ENCODE results near the gene TRNP1. TPM values are rescaled to one million over a fixed set of nuclear protein-coding genes. Genes with fewer than 3 reads are reported as not detected.

The TRNP1 gene
- polyA plus RNA-seq, 1 donor from 2014 or later: 11.0 TPM

GRCh38 chr1:26960625-26960966, 32.9 kb upstream of the TRNP1 start:
- H3F3A ChIP-seq (ENCODE audit: insufficient read depth, low read length, poor library complexity, severe bottlenecking): no peaks in the 10 kb centered on the region
- H3K9me2 ChIP-seq (ENCODE audit: insufficient read depth, low read length): no peaks in the 10 kb centered on the region
- no peak overlapping the region for H2AFZ ChIP-seq (ENCODE audit: low read depth, low read length)
- no peaks in the 10 kb centered on the region for H3K36me3 ChIP-seq (ENCODE audit: insufficient read depth, low read length)
- no peak overlapping the region for H3K27ac ChIP-seq (ENCODE audit: low read length)
- peak overlapping the region; percentile 66 for H3K4me3 ChIP-seq (ENCODE audit: low read length)
- no peak overlapping the region for H3K4me2 ChIP-seq (ENCODE audit: low read length)
- H3K9ac ChIP-seq (ENCODE audit: low read length): no peak overlapping the region
- no peaks in the 10 kb centered on the region for H3K79me2 ChIP-seq (replicated peaks; ENCODE audit: insufficient read depth, low read length)
- no peak for TF ChIP-seq RAD21 (conservative IDR thresholded peaks at IDR 0.05)
- no peak for TF ChIP-seq CTCF (IDR thresholded peaks at IDR 0.05; ENCODE audit: poor library complexity, severe bottlenecking)
- TF ChIP-seq SMC3 (conservative IDR thresholded peaks at IDR 0.05; ENCODE audit: poor library complexity): no peak
- TF ChIP-seq EP300 (conservative IDR thresholded peaks at IDR 0.05; ENCODE audit: poor library complexity, severe bottlenecking): no peak
- TF ChIP-seq EZH2 (IDR thresholded peaks at IDR 0.05; ENCODE audit: borderline replicate concordance, insufficient read depth, low read length, poor library complexity, severe bottlenecking): no peak
- TF ChIP-seq TAF1 (IDR thresholded peaks at IDR 0.05; ENCODE audit: low read depth): no peak
- TF ChIP-seq POLR2AphosphoS5 (IDR thresholded peaks at IDR 0.05): no peak
- no peak for TF ChIP-seq REST (IDR thresholded peaks at IDR 0.05; ENCODE audit: borderline replicate concordance)
- no peak for TF ChIP-seq MXI1 (conservative IDR thresholded peaks at IDR 0.05; ENCODE audit: poor library complexity, severe bottlenecking)
- H4K20me1 ChIP-seq (ENCODE audit: insufficient read depth): no peaks in the 10 kb centered on the region
- H3K27me3 ChIP-seq (ENCODE audit: insufficient read depth, low read depth, low read length): peaks cover 51% of the 10 kb centered on the region
- no peaks in the 10 kb centered on the region for H3K9me3 ChIP-seq (ENCODE audit: low read length)

GRCh38 chr1:26961826-26962225, 31.7 kb upstream of the TRNP1 start:
- H3K79me2 ChIP-seq (replicated peaks; ENCODE audit: insufficient read depth, low read length): no peaks in the 10 kb centered on the region
- no peaks in the 10 kb centered on the region for H4K20me1 ChIP-seq (ENCODE audit: insufficient read depth)
- no peaks in the 10 kb centered on the region for H3K36me3 ChIP-seq (ENCODE audit: insufficient read depth, low read length)
- no peaks in the 10 kb centered on the region for H3K9me3 ChIP-seq (ENCODE audit: low read length)
- no peak overlapping the region for H3K9ac ChIP-seq (ENCODE audit: low read length)
- H3F3A ChIP-seq (ENCODE audit: insufficient read depth, low read length, poor library complexity, severe bottlenecking): no peaks in the 10 kb centered on the region
- H3K27me3 ChIP-seq (ENCODE audit: insufficient read depth, low read depth, low read length): peaks cover 51% of the 10 kb centered on the region
- H2AFZ ChIP-seq (ENCODE audit: low read depth, low read length): no peak overlapping the region
- no peak for TF ChIP-seq REST (IDR thresholded peaks at IDR 0.05; ENCODE audit: borderline replicate concordance)
- TF ChIP-seq MXI1 (conservative IDR thresholded peaks at IDR 0.05; ENCODE audit: poor library complexity, severe bottlenecking): no peak
- TF ChIP-seq SMC3 (conservative IDR thresholded peaks at IDR 0.05; ENCODE audit: poor library complexity): no peak
- TF ChIP-seq TAF1 (IDR thresholded peaks at IDR 0.05; ENCODE audit: low read depth): no peak
- no peak for TF ChIP-seq EZH2 (IDR thresholded peaks at IDR 0.05; ENCODE audit: borderline replicate concordance, insufficient read depth, low read length, poor library complexity, severe bottlenecking)
- TF ChIP-seq EP300 (conservative IDR thresholded peaks at IDR 0.05; ENCODE audit: poor library complexity, severe bottlenecking): no peak
- no peak for TF ChIP-seq POLR2AphosphoS5 (IDR thresholded peaks at IDR 0.05)
- TF ChIP-seq CTCF (IDR thresholded peaks at IDR 0.05; ENCODE audit: poor library complexity, severe bottlenecking): no peak
- no peak for TF ChIP-seq RAD21 (conservative IDR thresholded peaks at IDR 0.05)
- H3K9me2 ChIP-seq (ENCODE audit: insufficient read depth, low read length): no peaks in the 10 kb centered on the region
- H3K4me3 ChIP-seq (ENCODE audit: low read length): no peak overlapping the region
- H3K27ac ChIP-seq (ENCODE audit: low read length): no peak overlapping the region
- H3K4me2 ChIP-seq (ENCODE audit: low read length): no peak overlapping the region
